Endothelial cell (in vitro differentiated cells): Measurements from ENCODE around the gene CTNNA3. TPM values are rescaled to one million over a fixed set of nuclear protein-coding genes. Genes with fewer than 3 reads are reported as not detected.

Experiments used
- DNase-seq: peaks from one replicate; pipeline ENCODE4 v3.0.0; 2021; ENCODE audit warnings: low spot score
- H3K27ac Mint-ChIP-seq: one replicate; pipeline ENCODE4 v1.8.0; 2021; ENCODE audit warnings: mixed read lengths, inconsistent platforms; ENCODE audit not compliant: unreplicated experiment
- H3K27me3 Mint-ChIP-seq: one replicate; pipeline ENCODE4 v1.8.0; 2021; ENCODE audit warnings: mild to moderate bottlenecking, moderate library complexity, mixed read lengths, inconsistent platforms; ENCODE audit not compliant: unreplicated experiment
- H3K36me3 Mint-ChIP-seq: one replicate; pipeline ENCODE4 v1.8.0; 2021; ENCODE audit warnings: mild to moderate bottlenecking, low read depth, mixed read lengths, inconsistent platforms; ENCODE audit not compliant: unreplicated experiment
- H3K4me1 Mint-ChIP-seq: one replicate; pipeline ENCODE4 v1.8.0; 2021; ENCODE audit warnings: mild to moderate bottlenecking, mixed read lengths, inconsistent platforms; ENCODE audit not compliant: unreplicated experiment
- H3K4me3 Mint-ChIP-seq: one replicate; pipeline ENCODE4 v1.8.0; 2021; ENCODE audit warnings: mild to moderate bottlenecking, mixed read lengths, inconsistent platforms; ENCODE audit not compliant: unreplicated experiment
- H3K9me3 Mint-ChIP-seq: one replicate; pipeline ENCODE4 v1.8.0; 2021; ENCODE audit warnings: mixed read lengths, inconsistent platforms; ENCODE audit not compliant: unreplicated experiment
- total RNA-seq: library from RNA; stranded (reverse); fragmentation: NEBNext Ultra II Directional; extraction: Animal tissue kit (Norgen Biotek cat#: 25700); gene quantifications from one replicate; pipeline ENCODE4 v1.2.1, GENCODE V29; 2021; ENCODE audit not compliant: unreplicated experiment
- TF ChIP-seq, protein P1 (sequence below): fragments of 200-600 bp; sonication (generic); IDR thresholded peaks from one replicate; pipeline ENCODE4 v1.5.0; 2021; ENCODE audit warnings: antibody characterized with exemption; ENCODE audit not compliant: unreplicated experiment

The CTNNA3 gene
- total RNA-seq, 1 donor from 2014 or later, result 2.3 TPM

DNA sequence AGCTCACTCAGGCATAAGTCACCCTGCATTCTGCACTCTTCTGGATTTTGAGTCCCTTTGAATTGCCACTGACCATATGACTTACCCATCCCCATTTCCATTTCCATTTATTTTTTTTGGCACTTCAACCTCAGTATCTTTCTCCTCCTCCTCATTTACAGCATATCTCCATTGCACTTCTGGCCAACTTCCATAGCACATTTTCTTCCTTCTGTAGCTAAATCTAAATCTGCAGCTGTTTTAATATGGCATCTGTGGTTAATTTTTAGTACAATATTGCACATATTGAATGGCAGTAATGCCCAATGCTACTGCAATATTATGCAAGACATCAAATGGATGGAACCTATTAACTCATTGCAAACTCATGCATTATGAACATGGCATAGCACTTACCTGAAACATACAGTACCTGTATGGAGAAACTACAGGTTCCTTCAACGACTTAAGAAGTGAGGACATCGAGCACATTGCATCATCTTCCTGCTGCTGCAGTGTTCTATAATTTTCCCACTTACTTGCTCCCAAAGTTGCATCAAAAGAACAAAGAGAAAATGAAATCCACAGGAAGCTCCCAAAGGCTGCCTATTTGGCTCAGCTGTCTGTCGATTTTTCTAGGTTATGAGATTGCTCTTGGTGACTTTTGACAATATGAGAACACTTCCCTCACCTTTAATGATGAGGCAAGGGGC, 714.5 kb downstream of the CTNNA3 start:
- Mint-ChIP-seq H3K36me3 (no peaks in the 10 kb centered on the region), H3K4me3 (no peak overlapping the region), H3K9me3 (no peaks in the 10 kb centered on the region), H3K4me1 (peaks cover 3% of the 10 kb centered on the region), H3K27me3 (peaks cover 2% of the 10 kb centered on the region), H3K27ac (no peak overlapping the region)
- TF ChIP-seq, protein P1, sequence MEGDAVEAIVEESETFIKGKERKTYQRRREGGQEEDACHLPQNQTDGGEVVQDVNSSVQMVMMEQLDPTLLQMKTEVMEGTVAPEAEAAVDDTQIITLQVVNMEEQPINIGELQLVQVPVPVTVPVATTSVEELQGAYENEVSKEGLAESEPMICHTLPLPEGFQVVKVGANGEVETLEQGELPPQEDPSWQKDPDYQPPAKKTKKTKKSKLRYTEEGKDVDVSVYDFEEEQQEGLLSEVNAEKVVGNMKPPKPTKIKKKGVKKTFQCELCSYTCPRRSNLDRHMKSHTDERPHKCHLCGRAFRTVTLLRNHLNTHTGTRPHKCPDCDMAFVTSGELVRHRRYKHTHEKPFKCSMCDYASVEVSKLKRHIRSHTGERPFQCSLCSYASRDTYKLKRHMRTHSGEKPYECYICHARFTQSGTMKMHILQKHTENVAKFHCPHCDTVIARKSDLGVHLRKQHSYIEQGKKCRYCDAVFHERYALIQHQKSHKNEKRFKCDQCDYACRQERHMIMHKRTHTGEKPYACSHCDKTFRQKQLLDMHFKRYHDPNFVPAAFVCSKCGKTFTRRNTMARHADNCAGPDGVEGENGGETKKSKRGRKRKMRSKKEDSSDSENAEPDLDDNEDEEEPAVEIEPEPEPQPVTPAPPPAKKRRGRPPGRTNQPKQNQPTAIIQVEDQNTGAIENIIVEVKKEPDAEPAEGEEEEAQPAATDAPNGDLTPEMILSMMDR, result no peak
- DNase-seq, result no peak

DNA sequence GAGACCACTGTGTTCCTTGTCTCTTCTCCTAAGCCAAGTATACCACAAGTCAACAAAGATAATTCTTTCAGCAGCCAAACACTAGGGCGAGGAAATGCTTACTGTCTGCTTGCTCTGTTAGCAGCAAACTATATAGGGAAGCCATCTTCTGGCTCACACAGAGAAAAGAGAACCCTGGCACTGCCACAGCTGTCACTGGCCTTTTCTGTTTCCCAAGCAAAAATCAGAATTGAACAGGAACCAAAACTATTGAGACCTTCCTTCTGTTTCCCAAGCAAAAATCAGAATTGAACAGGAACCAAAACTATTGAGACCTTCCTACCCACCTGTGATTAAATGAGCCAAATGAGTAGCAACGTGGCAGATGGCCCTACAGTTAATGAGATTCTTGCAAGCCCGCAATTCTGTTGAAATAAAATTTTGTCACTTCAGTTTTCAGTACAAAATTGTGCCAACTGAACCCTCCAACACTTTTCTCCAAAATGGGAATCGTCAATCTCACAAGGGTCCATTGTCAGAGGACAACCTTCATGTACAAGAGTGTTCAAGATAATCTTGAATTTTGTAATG, 715.7 kb downstream of the CTNNA3 start:
- Mint-ChIP-seq H3K4me3 (no peak overlapping the region), H3K9me3 (no peaks in the 10 kb centered on the region), H3K4me1 (peaks cover 3% of the 10 kb centered on the region), H3K27ac (no peak overlapping the region), H3K27me3 (peaks cover 2% of the 10 kb centered on the region), H3K36me3 (no peaks in the 10 kb centered on the region)
- TF ChIP-seq, protein P1, result no peak
- no peak for DNase-seq

DNA sequence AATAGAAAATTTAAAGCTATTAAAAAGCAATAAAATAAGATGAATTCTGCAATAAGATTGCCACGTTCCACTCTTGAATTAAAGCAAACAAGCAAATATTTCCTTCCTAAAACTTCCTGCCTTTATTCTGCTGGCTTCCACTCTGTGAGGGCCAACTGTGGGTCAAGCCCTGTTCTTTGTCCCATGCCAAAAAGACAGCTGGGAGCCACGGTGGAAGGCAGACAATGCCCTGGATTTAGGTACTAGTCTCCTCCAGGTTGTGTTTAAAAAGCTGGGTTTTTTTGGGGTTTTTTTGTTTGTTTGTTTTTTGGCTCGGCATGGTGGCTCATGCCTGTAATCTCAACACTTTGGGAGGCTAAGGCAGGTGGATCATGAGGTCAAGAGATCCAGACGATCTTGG, 731.0 kb downstream of the CTNNA3 start:
- Mint-ChIP-seq H3K4me3 (no peak overlapping the region), H3K27ac (no peak overlapping the region), H3K4me1 (peaks cover 4% of the 10 kb centered on the region), H3K36me3 (no peaks in the 10 kb centered on the region), H3K27me3 (peaks cover 2% of the 10 kb centered on the region), H3K9me3 (no peaks in the 10 kb centered on the region)
- TF ChIP-seq, protein P1, result no peak
- no peak for DNase-seq

DNA sequence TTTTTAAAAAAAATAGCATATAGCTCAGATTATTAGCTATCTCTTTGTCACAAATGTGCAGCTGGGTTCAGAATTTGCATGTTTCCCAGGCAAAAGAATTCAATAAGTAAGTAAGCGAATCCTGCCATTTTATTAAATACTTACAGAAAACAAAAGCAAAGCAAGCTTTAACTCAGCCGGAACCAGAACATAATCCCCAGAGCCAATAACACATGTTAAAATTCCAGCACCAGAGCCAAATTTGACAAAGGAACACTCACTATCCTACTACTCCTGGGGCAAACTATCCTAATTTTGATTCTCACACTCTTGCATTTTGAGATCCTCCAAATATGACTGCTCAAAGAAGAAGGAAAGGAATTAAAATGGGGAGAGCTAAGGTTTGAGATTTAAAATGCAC, 737.5 kb downstream of the CTNNA3 start:
- H3K36me3 Mint-ChIP-seq, result no peaks in the 10 kb centered on the region
- H3K27ac Mint-ChIP-seq, result no peak overlapping the region
- H3K4me1 Mint-ChIP-seq, result no peaks in the 10 kb centered on the region

DNA sequence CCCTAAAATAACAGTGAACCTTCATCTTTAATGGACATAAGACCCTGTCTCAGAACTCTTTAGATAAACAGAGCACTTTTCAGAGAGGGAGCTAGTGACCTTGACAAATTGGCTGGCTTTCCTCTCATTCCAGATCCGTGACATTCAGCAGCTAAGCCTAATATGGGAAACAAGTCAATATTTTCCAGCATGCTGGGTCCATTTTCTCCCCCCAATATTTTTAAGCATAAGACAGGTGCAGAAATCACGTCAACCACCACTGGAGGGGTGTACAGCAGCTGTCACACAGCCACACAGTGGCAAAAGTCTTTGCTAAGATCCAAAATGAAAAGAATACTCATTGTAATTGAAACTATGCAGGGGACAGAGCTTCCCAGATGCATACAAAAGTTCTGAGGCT, 744.1 kb downstream of the CTNNA3 start:
- TF ChIP-seq, protein P1, result no peak
- Mint-ChIP-seq H3K9me3 (no peaks in the 10 kb centered on the region), H3K27me3 (no peaks in the 10 kb centered on the region), H3K27ac (no peak overlapping the region), H3K36me3 (no peaks in the 10 kb centered on the region), H3K4me3 (no peak overlapping the region), H3K4me1 (no peaks in the 10 kb centered on the region)
- DNase-seq, result no peak

More for the DNA sequence above, 737.5 kb downstream of the CTNNA3 start:
- no peak for DNase-seq
- no peak overlapping the region for H3K4me3 Mint-ChIP-seq
- no peaks in the 10 kb centered on the region for H3K27me3 Mint-ChIP-seq
- TF ChIP-seq, protein P1, result no peak
- H3K9me3 Mint-ChIP-seq, result no peaks in the 10 kb centered on the region
